Measurements from ENCODE around the gene SIVA1.

GRCh38 chr14:104765517-104765916 lies 12.6 kb downstream of the SIVA1 start:
- TF ChIP-seq EP300 (IDR thresholded peaks at IDR 0.05) (no peak), CTCF (IDR thresholded peaks at IDR 0.05) (no peak), POLR2A (IDR thresholded peaks at IDR 0.05) (no peak)
